Measurements from ENCODE around the gene TDP2.
"Not testable (repeated sequence)": the region's sequence is repeated elsewhere in the genome, so short reads cannot be mapped to it uniquely, and the experiment has no call there.

TDP2 gene

DNA sequence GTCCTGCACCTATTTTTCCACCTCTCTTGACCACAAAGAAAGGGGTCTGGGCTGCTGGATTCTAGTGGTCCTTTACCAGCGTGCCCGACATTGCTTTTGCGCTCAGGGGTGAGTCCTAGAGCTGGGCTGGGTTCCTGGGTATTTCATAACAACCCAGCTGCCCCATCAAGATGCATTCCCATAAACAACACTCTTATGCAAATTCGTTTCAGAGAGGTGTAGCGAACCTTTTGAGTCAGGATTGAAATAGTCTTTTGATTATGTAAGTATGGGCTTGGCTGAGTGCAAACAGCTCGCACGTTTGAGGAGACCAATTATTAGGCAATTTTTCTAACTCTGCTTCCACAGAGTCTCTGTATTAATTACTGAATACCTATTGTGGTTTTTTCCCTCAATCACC lies 13.9 kb upstream of the TDP2 start:
- no peak for TF ChIP-seq ZNF8 (CRISPR knock-in tag; IDR thresholded peaks at IDR 0.05)
- TF ChIP-seq PPARA (CRISPR knock-in tag; IDR thresholded peaks at IDR 0.05; ENCODE audit: borderline replicate concordance), result no peak
- no peak for TF ChIP-seq ARNTL (CRISPR knock-in tag; IDR thresholded peaks at IDR 0.05; ENCODE audit: borderline replicate concordance, low read depth)
- TF ChIP-seq TCF4 (CRISPR knock-in tag; IDR thresholded peaks at IDR 0.05; ENCODE audit: borderline replicate concordance), result no peak
- no peak for TF ChIP-seq TOX (CRISPR knock-in tag; IDR thresholded peaks at IDR 0.05; ENCODE audit: borderline replicate concordance)
- no peak for TF ChIP-seq ISL1 (CRISPR knock-in tag; IDR thresholded peaks at IDR 0.05)
- TF ChIP-seq, protein P1, sequence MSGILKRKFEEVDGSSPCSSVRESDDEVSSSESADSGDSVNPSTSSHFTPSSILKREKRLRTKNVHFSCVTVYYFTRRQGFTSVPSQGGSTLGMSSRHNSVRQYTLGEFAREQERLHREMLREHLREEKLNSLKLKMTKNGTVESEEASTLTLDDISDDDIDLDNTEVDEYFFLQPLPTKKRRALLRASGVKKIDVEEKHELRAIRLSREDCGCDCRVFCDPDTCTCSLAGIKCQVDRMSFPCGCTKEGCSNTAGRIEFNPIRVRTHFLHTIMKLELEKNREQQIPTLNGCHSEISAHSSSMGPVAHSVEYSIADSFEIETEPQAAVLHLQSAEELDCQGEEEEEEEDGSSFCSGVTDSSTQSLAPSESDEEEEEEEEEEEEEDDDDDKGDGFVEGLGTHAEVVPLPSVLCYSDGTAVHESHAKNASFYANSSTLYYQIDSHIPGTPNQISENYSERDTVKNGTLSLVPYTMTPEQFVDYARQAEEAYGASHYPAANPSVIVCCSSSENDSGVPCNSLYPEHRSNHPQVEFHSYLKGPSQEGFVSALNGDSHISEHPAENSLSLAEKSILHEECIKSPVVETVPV (CRISPR knock-in tag; IDR thresholded peaks at IDR 0.05), result no peak
- ATAC-seq, result no peak

GRCh38 chr6:24678792-24679352 lies 12.2 kb upstream of the TDP2 start:
- ATAC-seq, result not testable (repeated sequence)

DNA sequence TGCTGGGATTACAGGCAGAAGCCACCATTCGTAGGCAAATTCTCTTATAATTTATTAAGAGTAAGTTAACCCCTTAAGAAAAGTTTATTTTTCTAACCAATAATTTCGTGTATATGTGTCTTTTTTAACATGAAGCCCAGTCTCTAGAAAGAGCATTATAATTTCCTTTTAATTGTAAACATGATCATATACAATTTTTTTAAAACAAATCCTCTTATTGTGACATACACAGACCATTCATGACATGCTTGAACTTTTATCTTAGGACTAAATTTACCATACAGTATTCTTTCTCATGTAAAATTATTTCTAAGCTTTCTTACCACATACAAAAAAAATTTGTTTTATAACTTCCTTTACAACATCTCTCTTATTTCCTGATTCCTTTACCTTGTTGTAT lies 6.9 kb upstream of the TDP2 start:
- no peak for TF ChIP-seq SNAI2 (CRISPR knock-in tag; IDR thresholded peaks at IDR 0.05)
- no peak for TF ChIP-seq RARB (CRISPR knock-in tag; IDR thresholded peaks at IDR 0.05)
- TF ChIP-seq GLIS3 (CRISPR knock-in tag; IDR thresholded peaks at IDR 0.05), result no peak
- no peak for ATAC-seq

DNA sequence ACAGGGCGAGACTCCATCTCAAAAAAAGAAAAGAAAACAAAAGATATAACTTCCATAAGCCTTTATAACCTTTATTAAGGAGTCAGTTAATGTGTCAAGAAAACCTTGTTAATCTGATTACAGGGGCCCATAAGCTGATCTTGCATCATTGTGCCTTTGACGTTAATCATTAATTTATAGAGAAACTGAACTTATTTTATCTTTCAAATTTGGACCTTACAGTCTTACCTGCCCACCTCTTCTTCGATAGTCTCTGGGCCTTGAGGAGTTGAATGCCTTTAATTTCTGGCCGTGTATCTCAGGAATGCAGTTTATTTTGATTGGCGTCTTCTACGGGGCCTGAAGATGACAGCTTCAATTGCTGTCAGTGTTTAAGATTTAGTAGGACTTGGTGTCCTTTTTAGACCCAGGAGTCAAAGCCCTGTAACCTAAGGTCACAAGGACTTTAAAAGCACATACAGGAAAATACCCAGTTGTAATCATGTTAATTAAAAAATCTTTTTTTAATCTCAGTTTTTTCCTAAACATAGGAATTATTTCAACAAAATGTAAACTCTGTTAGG lies 6.0 kb upstream of the TDP2 start:
- no peak for ATAC-seq
- TF ChIP-seq CREB5 (CRISPR knock-in tag; IDR thresholded peaks at IDR 0.05; ENCODE audit: low read depth) (no peak), ZNF8 (CRISPR knock-in tag; IDR thresholded peaks at IDR 0.05) (no peak), RARB (CRISPR knock-in tag; IDR thresholded peaks at IDR 0.05) (no peak), ZC3H10 (CRISPR knock-in tag; IDR thresholded peaks at IDR 0.05) (no peak), ISL1 (CRISPR knock-in tag; IDR thresholded peaks at IDR 0.05) (no peak), GLIS3 (CRISPR knock-in tag; IDR thresholded peaks at IDR 0.05) (no peak), CSDC2 (CRISPR knock-in tag; IDR thresholded peaks at IDR 0.05) (no peak), ZFP30 (CRISPR knock-in tag; IDR thresholded peaks at IDR 0.05) (no peak), TOX (CRISPR knock-in tag; IDR thresholded peaks at IDR 0.05; ENCODE audit: borderline replicate concordance) (no peak), BACH2 (CRISPR knock-in tag; IDR thresholded peaks at IDR 0.05; ENCODE audit: borderline replicate concordance) (no peak), PATZ1 (CRISPR knock-in tag; IDR thresholded peaks at IDR 0.05; ENCODE audit: borderline replicate concordance) (no peak)
- TF ChIP-seq, protein P1 (CRISPR knock-in tag; IDR thresholded peaks at IDR 0.05), result no peak
- TF ChIP-seq, protein P2, sequence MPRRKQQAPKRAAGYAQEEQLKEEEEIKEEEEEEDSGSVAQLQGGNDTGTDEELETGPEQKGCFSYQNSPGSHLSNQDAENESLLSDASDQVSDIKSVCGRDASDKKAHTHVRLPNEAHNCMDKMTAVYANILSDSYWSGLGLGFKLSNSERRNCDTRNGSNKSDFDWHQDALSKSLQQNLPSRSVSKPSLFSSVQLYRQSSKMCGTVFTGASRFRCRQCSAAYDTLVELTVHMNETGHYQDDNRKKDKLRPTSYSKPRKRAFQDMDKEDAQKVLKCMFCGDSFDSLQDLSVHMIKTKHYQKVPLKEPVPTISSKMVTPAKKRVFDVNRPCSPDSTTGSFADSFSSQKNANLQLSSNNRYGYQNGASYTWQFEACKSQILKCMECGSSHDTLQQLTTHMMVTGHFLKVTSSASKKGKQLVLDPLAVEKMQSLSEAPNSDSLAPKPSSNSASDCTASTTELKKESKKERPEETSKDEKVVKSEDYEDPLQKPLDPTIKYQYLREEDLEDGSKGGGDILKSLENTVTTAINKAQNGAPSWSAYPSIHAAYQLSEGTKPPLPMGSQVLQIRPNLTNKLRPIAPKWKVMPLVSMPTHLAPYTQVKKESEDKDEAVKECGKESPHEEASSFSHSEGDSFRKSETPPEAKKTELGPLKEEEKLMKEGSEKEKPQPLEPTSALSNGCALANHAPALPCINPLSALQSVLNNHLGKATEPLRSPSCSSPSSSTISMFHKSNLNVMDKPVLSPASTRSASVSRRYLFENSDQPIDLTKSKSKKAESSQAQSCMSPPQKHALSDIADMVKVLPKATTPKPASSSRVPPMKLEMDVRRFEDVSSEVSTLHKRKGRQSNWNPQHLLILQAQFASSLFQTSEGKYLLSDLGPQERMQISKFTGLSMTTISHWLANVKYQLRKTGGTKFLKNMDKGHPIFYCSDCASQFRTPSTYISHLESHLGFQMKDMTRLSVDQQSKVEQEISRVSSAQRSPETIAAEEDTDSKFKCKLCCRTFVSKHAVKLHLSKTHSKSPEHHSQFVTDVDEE (CRISPR knock-in tag; IDR thresholded peaks at IDR 0.05), result no peak

DNA sequence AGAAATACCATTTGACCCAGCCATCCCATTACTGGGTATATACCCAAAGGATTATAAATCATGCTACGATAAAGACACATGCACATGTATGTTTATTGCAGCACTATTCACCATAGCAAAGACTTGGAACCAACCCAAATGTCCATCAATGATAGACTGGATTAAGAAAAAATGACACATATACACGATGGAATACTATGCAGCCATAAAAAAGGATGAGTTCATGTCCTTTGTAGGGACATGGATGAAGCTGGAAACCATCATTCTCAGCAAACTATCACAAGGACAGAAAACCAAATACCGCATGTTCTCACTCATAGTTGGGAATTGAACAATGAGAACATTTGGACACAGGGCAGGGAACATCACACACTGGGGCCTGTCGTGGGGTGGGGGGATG lies 4.4 kb upstream of the TDP2 start:
- not testable (repeated sequence) for ATAC-seq

DNA sequence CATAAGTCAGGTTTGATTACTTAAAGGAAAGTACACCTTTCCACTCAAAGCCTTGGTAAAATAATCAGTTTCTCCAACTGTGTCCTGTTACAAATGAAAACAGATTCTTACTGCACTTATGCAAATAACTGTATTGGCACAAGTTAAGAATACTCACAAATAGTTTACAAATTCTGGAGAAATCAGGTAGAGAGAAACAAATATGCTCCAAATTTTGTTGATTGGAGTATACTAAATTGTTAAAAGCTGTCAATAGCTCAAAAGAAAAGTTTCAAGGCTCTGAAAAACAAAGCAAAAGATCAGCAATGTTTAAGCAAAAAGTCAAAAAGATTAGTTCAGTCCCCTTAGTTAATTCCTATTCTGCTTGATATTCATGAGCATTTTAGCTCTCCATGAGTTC lies 3.8 kb upstream of the TDP2 start:
- ATAC-seq, result not testable (repeated sequence)
